Panc1 (cell line): ENCODE measurements around the gene CDH23.

Experiments used
- CTCF ChIP-seq: fragments of 450-650 bp; IDR thresholded peaks from 2 replicates; pipeline ENCODE4 v1.5.1; 2017; ENCODE audit warnings: mild to moderate bottlenecking
- POLR2AphosphoS5 ChIP-seq: IDR thresholded peaks from 2 replicates; pipeline ENCODE4 v1.6.1; 2012; ENCODE audit warnings: mild to moderate bottlenecking, low read depth, low read length, moderate library complexity

- TF ChIP-seq POLR2AphosphoS5 (no peak), CTCF (no peak)
Measured at GRCh38 chr10:71643904-71644303, 247.2 kb downstream of the CDH23 start.
